Measurements from ENCODE around the gene NUDT8.
"Not testable (repeated sequence)": the region's sequence is repeated elsewhere in the genome, so short reads cannot be mapped to it uniquely, and the experiment has no call there.

Gene NUDT8

DNA sequence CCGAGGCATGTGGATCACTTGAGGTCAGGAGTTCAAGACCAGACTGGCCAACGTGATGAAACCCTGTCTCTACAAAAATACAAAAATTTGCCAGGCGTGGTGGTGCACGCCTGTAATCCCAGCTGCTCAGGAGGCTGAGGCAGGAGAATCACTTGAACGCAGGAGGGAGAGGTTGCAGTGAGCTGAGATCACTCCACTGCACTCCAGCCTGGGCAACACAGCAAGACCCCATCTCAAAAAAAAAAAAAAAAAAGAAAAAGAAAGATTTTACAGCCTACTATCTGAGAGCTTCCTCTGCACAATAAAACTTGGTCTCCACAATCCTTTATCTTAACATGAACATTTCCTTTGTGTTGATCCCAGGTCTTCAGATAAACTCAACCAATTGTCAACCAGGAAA is 31.0 kb upstream of the NUDT8 start:
- not testable (repeated sequence) for DNase-seq (ENCODE audit: low read depth)

DNA sequence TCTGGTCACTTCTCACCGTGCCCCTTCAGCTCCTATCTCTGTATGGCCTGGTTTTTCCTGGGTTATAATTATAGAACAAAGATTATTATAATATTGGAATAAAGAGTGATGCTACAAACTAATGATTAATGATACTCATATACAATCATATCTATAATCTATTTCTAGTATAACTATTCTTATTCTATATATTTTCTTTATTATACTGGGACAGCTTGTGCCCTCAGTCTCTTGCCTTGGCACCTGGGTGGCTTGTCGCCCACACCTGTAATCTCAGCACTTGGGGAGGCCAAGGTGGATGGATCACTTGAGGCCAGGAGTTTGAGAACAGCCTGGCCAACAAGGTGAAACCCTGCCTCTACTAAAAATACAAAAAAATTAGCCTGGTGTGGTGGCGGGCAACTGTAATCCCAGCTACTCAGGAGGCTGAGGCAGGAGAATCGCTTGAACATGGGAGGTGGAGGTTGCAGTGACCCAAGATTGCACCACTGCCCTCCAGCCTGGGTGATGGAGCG is 30.0 kb upstream of the NUDT8 start:
- not testable (repeated sequence) for DNase-seq (ENCODE audit: low read depth)

DNA sequence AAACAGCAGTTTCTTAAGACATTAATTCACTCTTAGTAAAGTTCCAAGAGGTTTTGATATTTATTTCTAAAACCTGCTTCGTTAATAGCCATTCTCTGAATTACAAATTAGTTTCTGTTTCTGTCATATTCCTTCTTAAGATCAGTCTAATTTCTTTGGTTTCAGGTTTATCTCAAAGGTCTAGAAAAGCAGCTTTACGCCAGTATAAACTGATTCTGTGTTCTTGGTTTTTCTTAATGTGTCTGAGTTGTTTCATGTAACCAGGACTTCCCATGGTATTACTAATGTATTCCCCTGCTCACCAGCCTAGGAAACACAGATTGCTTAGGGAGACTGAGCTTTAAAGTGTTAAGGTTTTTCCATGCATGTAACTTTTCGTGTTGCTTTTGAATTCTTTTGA is 27.6 kb upstream of the NUDT8 start:
- no peak for DNase-seq (ENCODE audit: low read depth)

DNA sequence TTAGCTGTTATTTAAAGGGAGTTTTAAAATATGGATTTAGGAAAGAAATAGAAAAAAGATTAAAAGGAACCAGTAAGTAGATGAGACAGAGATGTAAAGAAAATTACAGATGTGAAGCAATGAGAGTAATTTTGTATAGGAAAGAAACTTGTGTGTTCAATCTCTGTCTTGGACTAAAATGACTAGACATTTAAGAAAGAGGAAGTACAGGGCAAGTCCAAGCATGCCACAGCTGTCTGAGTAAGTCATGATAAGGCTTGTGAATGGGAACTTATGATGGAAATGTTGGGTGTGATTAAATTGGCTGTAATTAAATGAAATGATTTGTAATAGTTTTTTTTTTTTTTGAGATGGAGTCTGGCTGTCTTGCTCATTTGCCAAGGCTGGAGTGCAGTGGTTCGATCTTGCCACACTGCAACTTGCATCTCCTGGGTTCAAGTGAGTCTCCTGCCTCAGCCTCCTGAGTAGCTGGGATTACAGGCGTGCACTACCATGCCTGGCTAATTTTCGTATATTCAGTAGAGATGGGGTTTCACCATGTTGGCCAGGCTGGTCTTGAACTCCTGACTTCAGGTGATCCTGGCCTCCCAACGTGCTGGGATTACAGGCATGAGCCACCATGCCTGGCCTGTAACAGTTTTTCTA is 26.7 kb upstream of the NUDT8 start:
- no peak for DNase-seq (ENCODE audit: low read depth)

DNA sequence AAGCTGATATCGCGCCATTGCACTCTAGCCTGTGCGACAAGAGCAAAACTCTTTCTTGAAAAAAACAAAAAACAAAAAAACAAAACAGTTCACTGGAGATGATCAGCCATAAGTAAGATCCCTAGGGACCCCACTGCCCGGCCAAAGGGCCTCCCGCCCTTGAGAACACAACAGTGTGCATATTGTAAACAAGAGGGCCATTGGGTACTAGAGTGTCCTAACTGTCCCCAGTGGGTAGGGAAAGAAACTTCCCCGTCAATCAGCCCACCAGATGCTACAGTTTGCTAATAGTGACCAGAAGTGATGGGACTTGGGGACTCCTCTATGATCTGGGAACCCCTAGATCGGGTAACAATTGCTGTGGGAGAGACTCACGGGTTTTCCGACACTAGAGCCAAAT is 24.5 kb upstream of the NUDT8 start:
- DNase-seq (ENCODE audit: low read depth) = no peak

GRCh38 chr11:67652965-67653845 is 23.5 kb upstream of the NUDT8 start:
- no peak for DNase-seq (ENCODE audit: low read depth)

GRCh38 chr11:67651976-67652781 is 22.4 kb upstream of the NUDT8 start:
- DNase-seq (ENCODE audit: low read depth) = no peak

DNA sequence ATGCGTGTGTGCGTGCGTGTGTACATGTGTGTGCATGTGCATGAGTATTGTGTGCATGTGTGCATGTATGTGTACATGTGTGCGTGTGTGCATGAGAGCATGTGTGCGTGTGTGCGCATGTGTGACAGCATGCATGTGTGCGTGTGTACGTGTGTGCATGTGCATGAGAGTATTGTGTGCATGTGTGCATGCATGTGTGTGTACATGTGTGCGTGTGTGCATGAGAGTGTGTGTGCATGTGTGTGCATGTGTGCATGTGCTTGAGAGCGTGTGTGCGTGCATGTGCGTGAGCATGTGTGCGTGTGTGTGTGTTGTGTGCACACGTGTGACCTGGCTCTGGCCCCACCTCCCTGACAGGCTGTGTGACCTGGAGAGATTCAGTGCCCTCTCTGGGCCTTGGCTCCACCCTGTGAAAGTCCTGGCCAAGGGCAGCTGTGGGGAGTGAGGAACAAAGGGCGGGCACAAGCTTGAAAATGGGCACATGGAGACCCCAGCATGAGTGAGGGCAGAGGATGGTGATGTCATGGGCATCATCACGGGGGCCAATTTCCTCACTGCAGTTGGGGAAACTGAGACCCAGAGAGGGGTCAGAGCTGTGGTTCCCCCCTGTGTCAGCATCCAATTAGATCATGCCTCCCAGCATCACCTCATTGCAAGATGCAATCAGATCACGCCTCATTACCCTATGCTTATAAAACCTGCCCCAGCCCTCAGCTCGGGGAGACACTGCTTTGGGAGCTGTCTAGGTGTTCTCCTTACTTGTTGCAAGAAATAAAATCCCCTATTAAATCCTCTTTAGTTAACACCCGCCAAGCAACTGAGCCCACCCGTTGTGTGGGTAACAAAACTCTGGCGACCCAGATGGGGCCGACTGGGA is 20.1 kb upstream of the NUDT8 start:
- no peak for DNase-seq (ENCODE audit: low read depth)

DNA sequence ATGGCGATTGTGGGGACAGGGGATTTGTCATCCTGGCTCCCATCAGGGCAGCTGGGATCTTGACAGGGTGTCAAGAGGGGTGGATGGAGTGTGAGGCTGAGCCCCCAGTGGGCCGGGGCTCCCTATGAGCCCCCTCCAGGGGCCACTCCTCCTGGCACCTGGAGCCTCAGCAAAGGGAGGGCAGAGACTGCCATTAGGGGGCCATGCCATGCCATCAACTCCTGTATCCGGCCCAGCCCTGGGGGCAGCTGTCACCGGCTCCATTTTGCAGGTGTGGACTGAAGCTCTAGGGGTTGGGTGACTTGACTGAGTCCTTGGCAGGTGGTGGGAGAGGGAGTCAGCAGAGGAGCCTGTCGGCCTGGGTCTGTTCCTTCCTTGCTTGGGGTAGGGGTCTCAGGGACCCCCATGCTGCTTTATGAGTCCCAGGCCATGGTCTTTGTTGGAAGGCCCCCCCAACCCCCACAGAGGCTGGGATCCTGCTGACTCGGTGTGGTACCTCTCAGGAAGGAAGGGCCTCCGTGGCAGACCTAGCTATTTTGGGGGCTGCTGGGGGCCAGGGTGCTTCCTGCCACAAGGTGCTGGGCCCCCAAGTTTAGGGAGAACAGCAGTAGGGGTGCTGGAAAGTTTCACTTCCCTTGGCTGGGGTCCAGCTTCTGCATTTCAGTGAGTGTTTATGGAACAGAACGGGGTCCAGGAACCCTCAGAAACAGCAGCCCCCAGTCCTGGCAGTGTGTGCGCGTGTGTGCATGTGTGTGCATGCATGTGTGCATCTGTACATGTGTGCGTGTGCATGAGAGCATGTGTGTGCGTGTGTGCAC is 19.3 kb upstream of the NUDT8 start:
- DNase-seq (ENCODE audit: low read depth) = no peak

DNA sequence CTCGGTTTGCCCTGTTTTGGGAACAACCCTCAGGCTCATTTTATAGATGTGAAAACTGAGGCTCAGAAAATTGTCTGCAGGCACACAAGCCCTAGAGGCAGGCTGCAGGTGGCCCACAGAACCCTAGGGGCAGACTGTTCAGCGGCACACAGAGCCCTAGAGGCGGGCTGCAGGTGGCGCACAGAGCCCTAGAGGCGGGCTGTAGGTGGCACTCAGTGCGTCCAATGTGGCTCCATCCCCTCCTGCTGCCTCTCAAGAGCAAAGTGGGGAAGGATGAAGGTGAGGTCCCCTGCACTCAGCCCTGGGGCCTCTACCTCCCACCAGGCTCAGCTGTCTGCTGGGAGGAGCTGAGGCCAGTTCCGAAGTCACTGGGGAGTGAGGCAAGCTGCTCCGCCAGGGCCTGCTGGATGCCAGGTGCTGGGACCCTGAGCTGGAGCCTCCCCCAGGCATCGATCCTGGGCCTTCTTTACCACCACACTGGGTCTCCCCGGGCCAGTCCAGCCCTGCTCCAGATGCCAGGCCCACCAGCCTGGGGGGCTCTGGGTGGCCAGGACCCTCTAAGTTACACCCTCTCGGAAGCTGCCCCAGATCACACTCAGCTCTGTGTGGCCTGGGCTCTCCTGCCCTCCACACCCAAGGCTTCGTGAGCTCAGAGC is 18.5 kb upstream of the NUDT8 start:
- DNase-seq (ENCODE audit: low read depth) = no peak

- no peak for DNase-seq (ENCODE audit: low read depth)
These were observed 17.7 kb upstream of the NUDT8 start for GRCh38 chr11:67647471-67647870.

DNA sequence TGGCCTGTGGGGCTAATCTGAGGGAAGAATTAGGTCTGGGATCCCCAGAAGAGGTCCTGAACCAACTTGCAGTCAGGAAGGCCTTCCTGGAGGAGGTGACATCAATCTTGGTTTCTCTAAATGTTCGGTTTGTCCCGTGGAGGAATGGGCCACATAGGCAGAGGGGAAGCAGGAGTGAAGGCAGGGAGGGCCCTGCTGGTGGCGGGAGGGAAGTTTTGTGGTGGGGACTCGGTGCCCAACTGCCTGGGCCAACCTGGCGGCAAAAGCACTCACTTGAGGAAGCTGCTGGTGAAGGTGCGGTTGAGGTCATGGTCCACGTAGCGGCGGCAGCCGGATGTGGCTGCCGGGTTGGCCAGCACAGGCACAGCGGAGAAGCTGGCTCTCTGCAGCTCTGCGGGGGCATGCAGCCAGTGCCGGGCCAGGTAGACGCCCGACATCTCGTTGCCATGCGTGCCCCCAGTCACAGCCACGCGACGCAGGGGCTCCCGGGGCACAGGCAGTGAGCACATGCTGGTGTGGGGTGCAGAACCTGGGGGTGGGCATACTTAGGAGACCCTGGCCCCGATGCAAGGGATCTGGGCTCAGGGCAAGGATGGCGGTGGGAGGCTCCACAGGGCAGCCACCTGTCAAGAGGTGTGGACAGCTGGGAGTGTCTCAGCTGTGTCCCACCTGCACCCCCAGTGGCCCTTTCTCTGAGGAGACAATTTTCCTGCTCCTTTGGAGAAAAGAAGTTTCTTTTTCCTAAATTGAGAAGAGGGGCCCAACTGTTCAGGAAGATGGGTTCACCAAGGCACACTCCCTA is 17.0 kb upstream of the NUDT8 start:
- no peak for DNase-seq (ENCODE audit: low read depth)

- no peak for DNase-seq (ENCODE audit: low read depth)
These were observed 16.1 kb upstream of the NUDT8 start for GRCh38 chr11:67645521-67646461.

- DNase-seq (ENCODE audit: low read depth) = no peak
These were observed 15.0 kb upstream of the NUDT8 start for GRCh38 chr11:67644472-67645418.

GRCh38 chr11:67644042-67644441 is 14.3 kb upstream of the NUDT8 start:
- DNase-seq (ENCODE audit: low read depth) = no peak

GRCh38 chr11:67642173-67643120 is 12.7 kb upstream of the NUDT8 start:
- no peak for DNase-seq (ENCODE audit: low read depth)
